GM12874 (cell line): ENCODE measurements around the gene ANAPC2.

Source experiments
- CTCF ChIP-seq: IDR thresholded peaks from 2 replicates; pipeline ENCODE4 v1.5.1; 2011; ENCODE audit warnings: low read depth, mild to moderate bottlenecking, control low read depth, low read length, moderate library complexity; ENCODE audit not compliant: insufficient read depth

The ANAPC2 gene

GRCh38 chr9:137219757-137220316 is 31.5 kb upstream of the ANAPC2 start:
- no peak for TF ChIP-seq CTCF

GRCh38 chr9:137218754-137219271 is 30.5 kb upstream of the ANAPC2 start:
- no peak for TF ChIP-seq CTCF

- TF ChIP-seq CTCF, result no peak
These were observed 29.9 kb upstream of the ANAPC2 start for GRCh38 chr9:137218212-137218753.

- no peak for TF ChIP-seq CTCF
These were observed 29.2 kb upstream of the ANAPC2 start for GRCh38 chr9:137217276-137218211.

GRCh38 chr9:137216188-137216965 is 28.0 kb upstream of the ANAPC2 start:
- TF ChIP-seq CTCF, result no peak

- no peak for TF ChIP-seq CTCF
These were observed 27.0 kb upstream of the ANAPC2 start for GRCh38 chr9:137215196-137215986.
